ENCODE results near the gene TGM5.

- no peak for TF ChIP-seq CTCF (IDR thresholded peaks at IDR 0.05)
- no peak for TF ChIP-seq EZH2 (IDR thresholded peaks at IDR 0.05; ENCODE audit: borderline replicate concordance, insufficient read depth, low read depth, low read length, poor library complexity, severe bottlenecking)
Observed at GRCh38 chr15:43190178-43190577, 76.5 kb downstream of the TGM5 start.
